Measurements from ENCODE around the gene CALR3. TPM values are rescaled to one million over a fixed set of nuclear protein-coding genes. Genes with fewer than 3 reads are reported as not detected.
"Not testable (repeated sequence)": the region's sequence is repeated elsewhere in the genome, so short reads cannot be mapped to it uniquely, and the experiment has no call there.

Gene CALR3
- total and polyA plus RNA-seq, 9 donors = 0.17 to 0.22 TPM; not detected in 7

DNA sequence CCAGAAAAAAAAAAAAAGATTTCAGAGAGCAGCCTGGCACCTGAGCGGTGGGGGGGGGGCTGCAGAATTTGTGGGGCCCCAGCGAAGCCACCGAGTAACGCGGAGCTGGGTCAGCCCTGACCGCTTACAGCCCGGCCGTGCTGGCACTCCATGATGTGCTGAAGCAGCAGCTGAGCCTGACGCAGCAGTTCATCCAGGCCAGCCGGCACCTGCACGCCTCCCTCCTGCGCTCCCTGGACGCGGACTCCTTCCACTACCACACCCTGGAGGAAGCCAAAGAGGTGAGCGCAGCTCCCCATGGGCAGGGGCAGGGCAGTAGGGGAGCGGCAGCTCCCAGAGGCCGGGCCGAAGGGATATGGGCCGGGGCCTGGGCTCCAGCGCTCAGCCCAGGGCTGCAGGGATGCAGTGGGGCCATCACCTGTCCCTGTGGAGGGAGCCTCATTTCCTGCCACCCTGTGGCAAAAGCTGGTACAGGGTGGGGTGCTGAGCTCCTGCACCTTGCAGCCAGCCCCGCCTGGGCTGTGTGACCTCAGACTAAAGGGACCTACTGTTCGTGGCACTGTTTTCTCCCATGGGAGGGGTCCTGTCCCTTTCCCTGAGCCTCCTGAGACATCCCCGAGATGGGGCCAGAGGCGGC, 18.5 kb upstream of the CALR3 start:
- Histone ChIP-seq H3K27ac (ENCODE audit: low read length) (no peak overlapping the region), H3K27me3 (ENCODE audit: control insufficient read depth, insufficient read depth, low read length) (no peaks in the 10 kb centered on the region), H3K4me1 (ENCODE audit: control insufficient read depth, insufficient read depth, low read length) (peaks cover 1% of the 10 kb centered on the region), H3K36me3 (ENCODE audit: control insufficient read depth, insufficient read depth, low read length) (peaks cover 60% of the 10 kb centered on the region), H3K4me3 (ENCODE audit: low read length) (no peak overlapping the region), H3K9me3 (replicated peaks; ENCODE audit: control insufficient read depth, low read depth, low read length) (no peaks in the 10 kb centered on the region)
- WGBS (ENCODE audit: insufficient coverage) = 91% methylated on average over 17 of the region's 24 CpGs
- no peak for DNase-seq

DNA sequence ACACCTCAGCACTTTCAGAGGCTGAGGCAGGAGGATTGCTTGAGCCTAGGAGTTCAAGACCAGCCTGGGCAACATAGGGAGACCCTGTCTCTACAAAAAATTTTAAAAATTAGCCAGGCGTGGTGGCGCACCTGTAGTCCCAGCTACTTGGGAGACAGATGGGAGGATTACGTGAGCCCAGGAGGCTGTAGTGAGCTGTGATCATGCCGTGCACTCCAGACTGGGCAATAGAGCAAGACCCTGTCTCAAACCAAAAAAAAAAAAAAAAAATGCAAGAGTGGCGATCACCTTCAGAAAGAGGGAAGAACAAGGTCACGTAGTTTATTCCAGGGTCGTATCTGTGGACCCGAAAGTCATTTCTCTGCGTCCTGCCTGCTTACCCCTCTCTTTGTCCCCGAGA, 16.6 kb upstream of the CALR3 start:
- not testable (repeated sequence) for H3K27me3 ChIP-seq (ENCODE audit: control insufficient read depth, insufficient read depth, low read length); H3K9me3 ChIP-seq (replicated peaks; ENCODE audit: control insufficient read depth, low read depth, low read length); H3K27ac ChIP-seq (ENCODE audit: low read length); H3K4me1 ChIP-seq (ENCODE audit: control insufficient read depth, insufficient read depth, low read length); H3K4me3 ChIP-seq (ENCODE audit: low read length); DNase-seq
- WGBS (ENCODE audit: insufficient coverage) = 87% methylated on average over 6 of the region's 10 CpGs
- peaks cover 45% of the 10 kb centered on the region for H3K36me3 ChIP-seq (ENCODE audit: control insufficient read depth, insufficient read depth, low read length)

DNA sequence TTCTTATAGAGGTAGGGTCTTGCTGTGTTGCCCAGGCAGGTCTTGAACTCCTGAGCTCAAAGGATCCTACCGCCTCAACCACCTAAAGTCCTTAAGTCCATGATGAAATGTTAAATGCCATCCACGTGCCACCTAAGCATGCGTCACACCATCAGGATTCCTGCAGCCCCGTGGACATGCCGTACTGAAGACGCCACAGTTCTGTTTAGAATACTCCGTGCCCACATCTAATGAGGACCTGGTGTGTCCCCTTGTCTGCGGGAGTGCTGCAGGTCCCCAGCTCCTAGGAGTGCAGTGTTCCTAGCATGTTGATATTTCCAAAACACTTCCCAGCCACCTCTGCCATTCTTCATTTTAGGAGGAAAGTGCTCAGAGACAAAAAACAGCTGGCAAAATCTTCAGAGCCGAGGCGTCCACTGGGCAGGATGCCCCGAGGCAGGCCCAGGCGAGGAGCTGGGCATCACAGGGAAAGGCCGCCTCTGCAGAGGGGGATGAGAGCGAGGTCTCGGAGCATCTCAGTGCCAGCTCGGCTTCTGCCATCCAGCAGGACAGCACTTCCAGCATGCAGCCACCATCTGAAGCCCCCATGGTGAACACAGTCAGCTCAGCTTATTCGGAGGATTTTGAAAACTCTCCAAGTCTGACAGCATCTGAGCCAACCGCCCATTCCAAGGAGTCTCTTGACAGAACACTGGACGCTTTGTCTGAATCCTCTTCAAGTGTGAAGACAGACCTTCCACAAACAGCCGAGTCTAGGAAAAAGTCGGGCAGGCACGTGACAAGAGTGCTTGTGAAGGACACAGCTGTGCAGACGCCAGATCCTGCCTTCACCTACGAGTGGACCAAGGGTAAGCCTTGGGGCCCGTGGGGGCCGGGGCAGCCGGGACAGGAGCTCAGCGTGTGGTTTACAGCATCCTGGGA, 13.4 kb upstream of the CALR3 start:
- Histone ChIP-seq H3K27ac (ENCODE audit: low read length) (no peak overlapping the region), H3K4me3 (ENCODE audit: low read length) (no peak overlapping the region), H3K9me3 (replicated peaks; ENCODE audit: control insufficient read depth, low read depth, low read length) (no peaks in the 10 kb centered on the region), H3K36me3 (ENCODE audit: control insufficient read depth, insufficient read depth, low read length) (peaks cover 29% of the 10 kb centered on the region), H3K4me1 (ENCODE audit: control insufficient read depth, insufficient read depth, low read length) (peaks cover 4% of the 10 kb centered on the region), H3K27me3 (ENCODE audit: control insufficient read depth, insufficient read depth, low read length) (no peaks in the 10 kb centered on the region)
- DNase-seq = peak; percentile 85
- WGBS (ENCODE audit: insufficient coverage) = 53% methylated on average over 27 of the region's 28 CpGs

DNA sequence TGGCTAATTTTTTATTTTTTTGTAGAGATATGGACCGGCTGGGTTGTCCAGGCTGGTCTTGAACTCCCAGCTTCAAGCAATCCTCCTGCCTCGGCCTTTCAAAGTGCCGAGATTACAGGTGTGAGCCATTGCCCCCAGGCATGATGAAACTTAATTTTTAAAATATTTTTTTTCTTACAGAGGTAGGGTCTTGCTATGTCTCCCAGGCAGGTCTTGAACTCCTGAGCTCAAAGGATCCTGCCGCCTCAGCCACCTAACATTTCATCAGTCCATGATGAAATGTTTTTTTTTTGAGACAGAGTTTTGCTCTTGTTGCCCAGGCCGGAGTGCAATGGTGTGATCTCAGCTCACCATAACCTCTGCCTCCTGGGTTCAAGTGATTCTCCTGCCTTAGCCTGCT, 12.6 kb upstream of the CALR3 start:
- H3K9me3 ChIP-seq (replicated peaks; ENCODE audit: control insufficient read depth, low read depth, low read length) = no peaks in the 10 kb centered on the region
- DNase-seq = no peak
- no CpG with 5 or more reads among the region's 5 CpGs for WGBS (ENCODE audit: insufficient coverage)
- H3K4me3 ChIP-seq (ENCODE audit: low read length) = no peak overlapping the region
- H3K27ac ChIP-seq (ENCODE audit: low read length) = no peak overlapping the region
- H3K4me1 ChIP-seq (ENCODE audit: control insufficient read depth, insufficient read depth, low read length) = peaks cover 4% of the 10 kb centered on the region
- H3K36me3 ChIP-seq (ENCODE audit: control insufficient read depth, insufficient read depth, low read length) = peaks cover 34% of the 10 kb centered on the region
- H3K27me3 ChIP-seq (ENCODE audit: control insufficient read depth, insufficient read depth, low read length) = no peaks in the 10 kb centered on the region

DNA sequence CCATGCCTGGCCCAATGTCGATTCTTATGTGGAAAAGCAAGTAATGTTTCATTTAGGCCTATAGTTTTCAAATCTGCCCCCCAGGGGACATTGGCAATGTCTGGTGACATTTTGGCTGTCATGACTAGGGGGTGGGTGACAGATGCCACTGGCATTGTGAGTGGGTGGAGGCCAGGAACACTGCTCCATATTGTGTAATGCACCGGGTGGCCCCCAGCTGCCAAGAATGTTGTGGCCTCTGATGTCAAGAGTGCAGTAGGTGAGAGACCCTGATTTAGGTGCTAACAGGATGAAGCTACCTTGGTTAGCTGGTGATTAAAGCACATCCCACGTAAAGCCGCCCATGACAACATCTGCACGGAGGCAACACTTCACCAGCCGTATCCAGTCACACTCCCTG, 11.0 kb upstream of the CALR3 start:
- H3K9me3 ChIP-seq (replicated peaks; ENCODE audit: control insufficient read depth, low read depth, low read length) = no peaks in the 10 kb centered on the region
- no peak for DNase-seq
- H3K4me3 ChIP-seq (ENCODE audit: low read length) = no peak overlapping the region
- H3K36me3 ChIP-seq (ENCODE audit: control insufficient read depth, insufficient read depth, low read length) = peaks cover 31% of the 10 kb centered on the region
- H3K27me3 ChIP-seq (ENCODE audit: control insufficient read depth, insufficient read depth, low read length) = no peaks in the 10 kb centered on the region
- peaks cover 4% of the 10 kb centered on the region for H3K4me1 ChIP-seq (ENCODE audit: control insufficient read depth, insufficient read depth, low read length)
- no peak overlapping the region for H3K27ac ChIP-seq (ENCODE audit: low read length)
- 88% methylated on average over 3 of the region's 6 CpGs for WGBS (ENCODE audit: insufficient coverage)

DNA sequence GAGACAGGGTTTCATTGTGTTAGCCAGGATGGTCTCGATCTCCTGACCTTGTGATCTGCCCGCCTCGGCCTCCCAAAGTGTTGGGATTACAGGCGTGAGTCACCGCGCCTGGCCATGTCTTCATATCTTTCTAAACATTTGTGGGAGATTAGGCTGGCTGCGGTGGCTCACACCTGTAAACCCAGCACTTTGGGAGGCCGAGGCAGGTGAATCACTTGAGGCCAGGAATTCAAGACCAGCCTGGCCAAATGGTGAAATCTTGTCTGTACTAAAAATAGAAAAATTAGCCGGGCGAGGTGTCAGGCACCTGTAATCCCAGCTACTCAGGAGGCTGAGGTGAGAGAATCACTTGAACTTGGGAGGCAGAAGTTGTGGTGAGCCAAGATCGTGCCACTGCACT, 10.2 kb upstream of the CALR3 start:
- peaks cover 32% of the 10 kb centered on the region for H3K36me3 ChIP-seq (ENCODE audit: control insufficient read depth, insufficient read depth, low read length)
- not testable (repeated sequence) for DNase-seq; H3K27me3 ChIP-seq (ENCODE audit: control insufficient read depth, insufficient read depth, low read length); H3K4me1 ChIP-seq (ENCODE audit: control insufficient read depth, insufficient read depth, low read length); H3K9me3 ChIP-seq (replicated peaks; ENCODE audit: control insufficient read depth, low read depth, low read length); H3K4me3 ChIP-seq (ENCODE audit: low read length); H3K27ac ChIP-seq (ENCODE audit: low read length)
- WGBS (ENCODE audit: insufficient coverage) = 93% methylated on average over 7 of the region's 11 CpGs

DNA sequence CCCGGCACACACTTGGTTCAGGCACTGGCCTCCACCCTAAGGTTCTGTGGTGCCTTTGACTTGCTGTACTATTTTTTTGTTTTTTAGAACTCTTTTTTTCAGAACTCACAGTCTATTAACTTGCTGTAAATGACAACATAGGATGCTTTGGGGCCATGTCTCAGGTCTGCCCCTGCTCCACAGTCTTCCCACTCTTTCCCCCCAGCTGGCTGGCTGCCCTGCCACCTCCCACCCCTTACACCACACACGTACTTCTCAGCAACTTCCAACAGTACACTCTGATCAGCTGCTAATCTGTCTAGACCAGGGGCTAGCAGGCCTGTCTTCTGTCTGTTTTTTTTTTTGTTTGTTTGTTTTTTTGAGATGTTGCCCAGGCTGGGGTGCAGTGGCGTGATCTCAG, 8.3 kb upstream of the CALR3 start:
- H3K27ac ChIP-seq (ENCODE audit: low read length) = no peak overlapping the region
- H3K36me3 ChIP-seq (ENCODE audit: control insufficient read depth, insufficient read depth, low read length) = peaks cover 29% of the 10 kb centered on the region
- no peaks in the 10 kb centered on the region for H3K9me3 ChIP-seq (replicated peaks; ENCODE audit: control insufficient read depth, low read depth, low read length)
- H3K4me1 ChIP-seq (ENCODE audit: control insufficient read depth, insufficient read depth, low read length) = peaks cover under 1% of the 10 kb centered on the region
- 100% methylated on average over 1 of the region's 3 CpGs for WGBS (ENCODE audit: insufficient coverage)
- H3K27me3 ChIP-seq (ENCODE audit: control insufficient read depth, insufficient read depth, low read length) = no peaks in the 10 kb centered on the region
- no peak overlapping the region for H3K4me3 ChIP-seq (ENCODE audit: low read length)
- DNase-seq = no peak

DNA sequence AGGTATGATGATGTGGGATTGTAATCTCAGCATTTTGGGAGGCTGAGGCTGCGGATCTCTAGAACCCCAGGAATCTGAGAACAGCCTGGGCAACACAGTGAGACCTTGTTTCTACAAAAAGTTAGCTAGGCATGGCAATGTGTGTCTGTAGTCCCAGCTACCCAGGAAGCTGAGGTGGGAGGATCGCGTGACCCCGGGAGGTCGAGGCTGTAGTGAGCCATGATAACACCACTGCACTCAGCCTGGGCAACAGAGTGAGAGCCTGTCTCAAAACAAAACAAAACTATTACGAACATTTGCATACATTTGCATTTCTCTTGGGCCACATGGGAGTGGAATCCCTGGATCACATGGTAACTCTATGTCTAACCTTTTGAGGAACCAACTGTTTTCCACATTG, 1.9 kb upstream of the CALR3 start:
- no peak overlapping the region for H3K4me3 ChIP-seq (ENCODE audit: low read length)

DNA sequence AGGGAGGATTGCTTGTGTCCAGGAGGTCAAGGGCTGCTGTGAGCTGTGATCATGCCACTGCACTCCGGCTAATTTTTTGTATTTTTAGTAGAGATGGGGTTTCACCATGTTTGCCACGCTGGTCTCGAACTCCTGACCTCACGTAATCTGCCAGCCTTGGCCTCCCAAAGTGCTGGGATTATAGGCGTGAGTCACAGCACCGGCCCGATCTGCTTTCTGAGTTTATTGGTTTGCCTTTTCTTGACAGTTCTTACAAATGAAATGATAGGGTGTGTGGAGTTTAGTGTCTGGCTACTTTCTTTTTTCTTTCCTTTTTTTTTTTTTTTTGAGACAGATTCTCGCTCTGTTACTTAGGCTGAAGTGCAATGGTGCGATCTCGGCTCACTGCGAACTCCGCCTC, 1.1 kb upstream of the CALR3 start:
- Histone ChIP-seq H3K9me3 (replicated peaks; ENCODE audit: control insufficient read depth, low read depth, low read length) (no peaks in the 10 kb centered on the region), H3K4me1 (ENCODE audit: control insufficient read depth, insufficient read depth, low read length) (peaks cover 10% of the 10 kb centered on the region), H3K27ac (ENCODE audit: low read length) (peak overlapping the region; percentile 59), H3K36me3 (ENCODE audit: control insufficient read depth, insufficient read depth, low read length) (peaks cover 4% of the 10 kb centered on the region), H3K27me3 (ENCODE audit: control insufficient read depth, insufficient read depth, low read length) (no peaks in the 10 kb centered on the region), H3K4me3 (ENCODE audit: low read length) (peak overlapping the region; percentile 80)
- no peak for DNase-seq
- WGBS (ENCODE audit: insufficient coverage) = 100% methylated on average over 2 of the region's 12 CpGs

More for the DNA sequence above, 1.9 kb upstream of the CALR3 start:
- H3K9me3 ChIP-seq (replicated peaks; ENCODE audit: control insufficient read depth, low read depth, low read length) = no peaks in the 10 kb centered on the region
- H3K4me1 ChIP-seq (ENCODE audit: control insufficient read depth, insufficient read depth, low read length) = peaks cover 10% of the 10 kb centered on the region
- no peak overlapping the region for H3K27ac ChIP-seq (ENCODE audit: low read length)
- H3K36me3 ChIP-seq (ENCODE audit: control insufficient read depth, insufficient read depth, low read length) = peaks cover 6% of the 10 kb centered on the region
- no peaks in the 10 kb centered on the region for H3K27me3 ChIP-seq (ENCODE audit: control insufficient read depth, insufficient read depth, low read length)
- DNase-seq = no peak
- WGBS (ENCODE audit: insufficient coverage) = 96% methylated on average over 5 of the region's 6 CpGs

DNA sequence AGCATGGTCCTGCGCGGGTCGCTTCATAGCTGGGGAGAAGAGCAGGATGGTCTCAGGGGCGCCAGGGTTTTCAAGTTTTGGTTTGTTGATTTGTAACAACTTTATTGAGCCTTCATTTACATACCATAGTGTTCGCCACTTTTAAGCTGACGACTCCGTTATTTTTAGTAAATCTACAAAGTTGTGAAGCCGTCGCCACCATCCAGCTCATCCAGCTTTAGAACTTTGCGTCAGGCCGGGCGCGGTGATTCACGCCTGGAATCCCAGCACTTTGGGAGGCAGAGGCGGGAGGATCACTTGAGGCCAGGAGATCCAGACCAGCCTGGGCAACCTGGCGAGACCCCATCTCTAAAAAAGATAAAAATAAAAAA, 631 bp upstream of the CALR3 start:
- Histone ChIP-seq H3K27me3 (ENCODE audit: control insufficient read depth, insufficient read depth, low read length) (no peaks in the 10 kb centered on the region), H3K36me3 (ENCODE audit: control insufficient read depth, insufficient read depth, low read length) (peaks cover 4% of the 10 kb centered on the region), H3K4me3 (ENCODE audit: low read length) (peak overlapping the region; percentile 80), H3K27ac (ENCODE audit: low read length) (peak overlapping the region; percentile 59), H3K4me1 (ENCODE audit: control insufficient read depth, insufficient read depth, low read length) (peaks cover 10% of the 10 kb centered on the region), H3K9me3 (replicated peaks; ENCODE audit: control insufficient read depth, low read depth, low read length) (no peaks in the 10 kb centered on the region)
- DNase-seq = peak; percentile 53
- WGBS (ENCODE audit: insufficient coverage) = 26% methylated on average over 7 of the region's 16 CpGs
